Measurements from ENCODE around the gene SLIT2. TPM values are rescaled to one million over a fixed set of nuclear protein-coding genes. Genes with fewer than 3 reads are reported as not detected.

SLIT2 gene
- total and polyA plus RNA-seq, 2 of the 13 experiments (the other 11 are each of a cell fraction or from before 2014, with no cell fraction given), result 0.03 TPM; not detected in 1

DNA sequence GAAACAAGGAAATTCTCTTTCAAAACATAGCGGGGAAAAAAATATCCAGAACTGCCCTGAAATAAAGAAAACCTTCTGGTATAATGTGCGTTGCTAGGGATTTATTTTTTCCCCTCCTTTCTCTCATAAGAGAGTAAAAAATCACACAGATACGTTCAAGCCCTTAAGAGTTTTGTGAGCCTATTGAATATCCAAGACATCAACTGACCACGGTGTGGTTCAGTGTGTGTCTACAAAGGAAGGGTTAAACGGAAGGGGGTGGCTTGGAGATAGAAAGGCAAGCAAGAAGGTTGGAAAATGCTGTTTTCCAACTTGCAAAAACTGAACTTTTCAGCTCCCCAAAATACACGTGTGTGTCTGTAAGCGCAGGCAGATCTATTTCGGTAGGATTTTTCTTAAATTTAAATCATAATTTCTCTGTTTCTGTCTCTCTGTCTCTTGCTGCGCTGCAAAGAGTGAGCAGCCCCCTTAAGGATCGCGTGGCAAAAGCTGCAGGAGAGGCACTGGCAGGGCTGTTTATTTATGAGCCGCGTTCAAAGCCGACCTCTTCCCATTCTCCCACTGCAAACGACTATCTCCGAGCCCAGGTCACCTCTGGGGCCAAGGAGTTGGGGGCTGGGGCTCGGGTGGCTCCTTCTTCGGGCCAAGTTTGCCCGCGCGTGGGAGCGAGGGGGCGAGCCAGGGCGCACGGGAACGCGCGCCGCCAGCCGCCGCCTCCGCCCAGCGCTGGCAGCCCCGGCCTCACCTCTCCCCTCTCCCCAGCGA is 492 bp upstream of the SLIT2 start (continued):
- TF ChIP-seq ZNF747 (CRISPR knock-in tag; IDR thresholded peaks at IDR 0.05; ENCODE audit: borderline replicate concordance) (no peak), KAT7 (CRISPR knock-in tag; IDR thresholded peaks at IDR 0.05; ENCODE audit: borderline replicate concordance) (no peak), SP1 (IDR thresholded peaks at IDR 0.05) (no peak), SP1 (CRISPR knock-in tag; IDR thresholded peaks at IDR 0.05) (no peak), ETV5 (CRISPR knock-in tag; IDR thresholded peaks at IDR 0.05; ENCODE audit: borderline replicate concordance) (no peak), MXD4 (CRISPR knock-in tag; IDR thresholded peaks at IDR 0.05) (no peak)

DNA sequence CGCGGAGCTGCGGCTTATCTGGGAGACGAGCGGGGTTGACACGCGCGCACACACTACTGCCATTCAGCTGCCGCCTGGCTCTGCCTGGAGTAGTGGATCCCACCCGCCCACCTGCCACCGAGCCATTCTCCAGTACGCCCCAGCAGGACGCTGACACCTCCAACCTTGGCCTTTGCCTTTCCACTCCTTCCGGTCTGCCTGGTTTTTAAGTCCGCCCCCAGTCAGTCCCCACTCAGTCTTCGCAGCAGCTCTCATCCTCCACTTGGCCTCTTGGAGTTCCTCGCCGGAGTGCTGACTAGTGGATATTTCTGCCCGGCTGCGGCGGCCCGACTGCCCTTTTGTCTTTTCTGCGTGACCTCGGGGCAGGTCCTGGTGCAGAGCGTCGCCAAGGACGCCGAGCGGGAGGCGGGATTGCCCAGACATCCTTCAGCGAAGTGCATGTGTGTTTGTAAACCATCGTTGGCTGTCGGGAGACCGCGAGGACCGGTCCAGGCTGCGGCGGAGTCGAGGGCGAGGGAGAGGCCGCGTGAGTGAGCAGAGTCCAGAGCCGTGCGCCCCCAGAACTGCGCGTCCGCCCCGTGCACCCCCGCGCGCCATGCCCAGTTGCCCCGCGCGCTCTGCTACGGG is 1.1 kb downstream of the SLIT2 start:
- no peak for ATAC-seq
- TF ChIP-seq ZNF576 (CRISPR knock-in tag; IDR thresholded peaks at IDR 0.05), result no peak
- TF ChIP-seq, protein P1, sequence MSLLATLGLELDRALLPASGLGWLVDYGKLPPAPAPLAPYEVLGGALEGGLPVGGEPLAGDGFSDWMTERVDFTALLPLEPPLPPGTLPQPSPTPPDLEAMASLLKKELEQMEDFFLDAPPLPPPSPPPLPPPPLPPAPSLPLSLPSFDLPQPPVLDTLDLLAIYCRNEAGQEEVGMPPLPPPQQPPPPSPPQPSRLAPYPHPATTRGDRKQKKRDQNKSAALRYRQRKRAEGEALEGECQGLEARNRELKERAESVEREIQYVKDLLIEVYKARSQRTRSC (CRISPR knock-in tag; IDR thresholded peaks at IDR 0.05; ENCODE audit: low read depth), result no peak
- TF ChIP-seq, protein P2, sequence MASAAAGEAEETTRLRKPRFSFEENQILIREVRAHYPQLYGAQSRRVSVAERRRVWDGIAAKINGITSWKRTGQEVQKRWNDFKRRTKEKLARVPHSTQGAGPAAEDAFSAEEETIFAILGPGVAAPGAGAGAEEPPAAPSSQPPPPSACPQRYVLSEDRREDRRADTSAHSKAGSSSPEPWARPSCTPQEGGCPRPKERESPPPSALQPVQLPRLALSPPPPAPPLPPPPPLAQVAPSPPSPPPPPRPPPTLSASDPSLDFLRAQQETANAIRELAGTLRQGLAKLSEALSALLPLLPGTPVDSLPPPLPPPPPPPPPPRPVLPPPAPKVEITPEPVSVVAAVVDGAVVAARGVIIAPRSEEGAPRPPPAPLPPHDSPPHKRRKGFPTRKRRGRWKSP (CRISPR knock-in tag; IDR thresholded peaks at IDR 0.05), result no peak
- TF ChIP-seq ZNF850 (CRISPR knock-in tag; conservative IDR thresholded peaks at IDR 0.05), result no peak
- TF ChIP-seq ZNF770 (CRISPR knock-in tag; IDR thresholded peaks at IDR 0.05), result no peak
- TF ChIP-seq ARHGAP35 (CRISPR knock-in tag; IDR thresholded peaks at IDR 0.05; ENCODE audit: borderline replicate concordance), result no peak
- no peak for TF ChIP-seq ZNF614 (CRISPR knock-in tag; IDR thresholded peaks at IDR 0.05; ENCODE audit: borderline replicate concordance)

More for the DNA sequence above, 1.1 kb downstream of the SLIT2 start:
- H3K36me3 ChIP-seq (replicated peaks in 1 of 2; ENCODE audit: control insufficient read depth in 1 of 2, insufficient read depth in 2 of 2, low read length in 2 of 2), result no peaks in the 10 kb centered on the region
- H2AFZ ChIP-seq (ENCODE audit: low read length), result no peak overlapping the region
- 0 out of 6 replicates have a peak overlapping the region, but pooled peaks of 1 of the 3 experiments have one; percentile 71 for H3K4me3 ChIP-seq (replicated peaks in 1 of 3; ENCODE audit: insufficient read depth in 1 of 3, low read depth in 2 of 3, low read length in 3 of 3)
- 83% methylated on average over 46 of the region's 55 CpGs for WGBS (ENCODE audit: low lambda C conversion rate)
- DNase-seq (ENCODE audit: low spot score), result no peak
- no peaks in the 10 kb centered on the region for H3K4me1 ChIP-seq (ENCODE audit: insufficient read depth, low read length)
- 0 out of 5 replicates have a peak, but pooled peaks cover 1 to 6% of the 10 kb centered on the region in 2 experiments for H3K27me3 ChIP-seq (ENCODE audit: control insufficient read depth in 1 of 2, insufficient read depth in 2 of 2, low read length in 2 of 2)
- H3K9ac ChIP-seq (ENCODE audit: insufficient read depth, low read depth, low read length), result no peak overlapping the region
- H4K20me1 ChIP-seq (ENCODE audit: insufficient read depth, low read length), result no peaks in the 10 kb centered on the region
- H3K9me3 ChIP-seq (ENCODE audit: low read length), result no peaks in the 10 kb centered on the region
- no peak overlapping the region for H3K4me2 ChIP-seq (ENCODE audit: low read depth, low read length)
- no peak for FAIRE-seq
- ChIA-PET POLR2A (no interaction called here), CTCF (ENCODE audit: low intra/inter-chr PET ratio, low total read pairs) (no interaction called here)
- intact Hi-C loops (cut with micrococcal nuclease; ENCODE audit: unreplicated experiment) (no loop called here), in situ Hi-C loops (cut with HindIII; ENCODE audit: extremely low pct_ligation_motif_present, low pct_unique_long_range_greater_than_20kb) (loop anchor here (25.0 kb wide), 1 partner anchor 1565 kb away; no protein-coding TSS in a partner anchor)
- no peaks in the 10 kb centered on the region for H3K79me2 ChIP-seq (ENCODE audit: insufficient read depth, low read length)
- H3K27ac ChIP-seq (ENCODE audit: extremely low read length, insufficient read depth, low read length), result no peak overlapping the region
- no TSS peak for BruUV-seq (replicated peaks)

All from HepG2 (cell line).